PC-9 (cell line): ENCODE measurements around the gene LMX1B.

Experiments
- CTCF ChIP-seq: fragments of 200-600 bp; sonication (generic); conservative IDR thresholded peaks from 2 replicates; pipeline ENCODE4 v1.6.1; 2017; ENCODE audit warnings: mixed run types, antibody characterized with exemption, mild to moderate bottlenecking, moderate library complexity
- EZH2 ChIP-seq: fragments of 200-600 bp; sonication (generic); IDR thresholded peaks from 2 replicates; pipeline ENCODE4 v1.8.0; 2017; ENCODE audit warnings: antibody characterized with exemption, low read depth

GRCh38 chr9:126595982-126596381 is 17.7 kb upstream of the LMX1B start:
- TF ChIP-seq EZH2, result no peak
- no peak for TF ChIP-seq CTCF
